Ramos (cell line): ENCODE data around the gene ATP5F1A.
"Not testable (repeated sequence)": the region's sequence is repeated elsewhere in the genome, so short reads cannot be mapped to it uniquely, and the experiment has no call there.

ENCODE experiments used
- in situ Hi-C: fragments of 300-500 bp; cut with MboI; formaldehyde crosslinking; loops from one replicate; pipeline ENCODE4 v1.14.3; 2022; ENCODE audit warnings: low sequenced_read_pairs; ENCODE audit not compliant: unreplicated experiment

ATP5F1A gene

DNA sequence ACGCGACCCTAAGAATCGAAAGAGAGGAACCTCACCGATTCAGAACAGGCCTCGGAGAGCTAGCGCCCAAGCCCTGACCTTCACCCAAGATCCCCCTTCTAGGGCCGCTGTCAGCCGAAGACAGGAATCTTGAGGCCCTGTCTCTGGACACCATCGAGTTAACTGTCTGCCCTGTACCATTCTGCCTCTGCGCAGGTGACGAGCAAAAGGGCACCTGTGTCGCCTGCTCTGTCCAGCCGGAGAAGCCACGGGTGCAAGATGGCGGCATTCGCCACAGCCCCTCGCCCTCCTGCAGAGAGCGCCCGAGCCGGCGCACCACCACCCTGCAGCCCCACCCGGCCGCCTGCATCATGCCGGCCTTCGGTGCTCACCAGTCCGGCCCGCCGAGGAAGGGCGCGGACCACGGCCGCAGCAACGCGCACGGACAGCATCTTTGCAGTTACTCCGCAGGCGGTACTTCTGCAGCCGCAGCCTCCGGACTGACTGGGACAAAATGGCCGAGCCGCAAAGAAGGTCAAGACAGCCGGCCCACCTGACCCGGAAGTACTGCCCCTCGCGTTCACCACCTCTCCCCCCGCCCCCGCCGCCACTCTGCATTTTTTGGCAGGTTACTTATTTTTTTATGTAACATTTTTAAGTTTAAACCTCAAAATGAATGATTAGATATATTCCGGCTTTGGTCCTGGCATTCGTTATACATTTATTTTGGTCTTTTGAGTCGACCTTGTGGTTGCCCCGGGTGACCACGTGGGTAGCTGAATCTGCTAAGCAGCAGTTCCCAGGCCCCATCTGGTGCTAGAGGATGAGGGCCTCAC is at the start of gene ATP5F1A:
TSS of gene ATP5F1A (minus strand) at position 496 of the 815 bp plus-strand sequence. CDS start at position 431, 65 bp downstream.
- in situ Hi-C loops = no loop called here

DNA sequence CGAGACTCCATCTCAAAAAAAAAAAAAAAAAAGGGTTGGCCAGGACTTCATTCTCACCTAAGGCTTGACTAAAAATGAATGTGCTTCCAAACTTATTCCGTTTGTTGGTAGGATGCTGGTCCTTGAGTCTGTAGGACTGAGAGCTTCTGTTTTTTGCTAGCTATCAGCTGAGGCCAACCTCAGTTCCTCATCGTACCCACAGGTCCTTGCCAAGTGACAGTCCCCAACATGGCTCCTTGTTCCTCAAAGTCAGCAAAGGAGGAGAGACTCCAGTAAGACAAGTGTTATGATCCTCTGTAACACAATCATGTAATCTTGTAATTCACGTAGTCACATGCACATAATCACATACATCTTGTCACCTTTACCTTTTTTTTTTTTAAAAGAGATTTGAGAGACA is 43.1 kb upstream of the ATP5F1A start:
- in situ Hi-C loops = loop anchor here (10.0 kb wide), 1 partner anchor 344 kb away; no protein-coding TSS in a partner anchor

DNA sequence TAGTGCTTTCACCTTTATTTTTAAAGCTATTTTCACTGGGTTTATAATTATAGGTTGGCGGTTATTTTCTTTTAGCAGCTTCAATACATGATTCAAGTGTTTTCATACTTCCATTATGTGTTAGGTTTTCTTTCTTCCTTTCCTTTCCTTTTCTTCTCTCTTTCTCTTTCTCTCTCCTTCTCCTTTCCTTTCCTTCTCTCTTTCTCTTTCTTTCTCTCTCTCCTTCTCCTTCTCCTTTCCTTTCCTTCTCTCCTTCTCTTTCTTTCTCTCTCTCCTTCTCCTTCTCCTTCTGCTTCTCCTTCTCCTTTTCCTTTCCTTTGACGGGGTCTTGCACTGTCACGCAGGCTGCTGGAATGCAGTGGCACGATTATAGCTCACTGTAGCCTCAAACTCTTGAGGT is 42.1 kb upstream of the ATP5F1A start:
- in situ Hi-C loops = loop anchor here (10.0 kb wide), 1 partner anchor 345 kb away; no protein-coding TSS in a partner anchor

DNA sequence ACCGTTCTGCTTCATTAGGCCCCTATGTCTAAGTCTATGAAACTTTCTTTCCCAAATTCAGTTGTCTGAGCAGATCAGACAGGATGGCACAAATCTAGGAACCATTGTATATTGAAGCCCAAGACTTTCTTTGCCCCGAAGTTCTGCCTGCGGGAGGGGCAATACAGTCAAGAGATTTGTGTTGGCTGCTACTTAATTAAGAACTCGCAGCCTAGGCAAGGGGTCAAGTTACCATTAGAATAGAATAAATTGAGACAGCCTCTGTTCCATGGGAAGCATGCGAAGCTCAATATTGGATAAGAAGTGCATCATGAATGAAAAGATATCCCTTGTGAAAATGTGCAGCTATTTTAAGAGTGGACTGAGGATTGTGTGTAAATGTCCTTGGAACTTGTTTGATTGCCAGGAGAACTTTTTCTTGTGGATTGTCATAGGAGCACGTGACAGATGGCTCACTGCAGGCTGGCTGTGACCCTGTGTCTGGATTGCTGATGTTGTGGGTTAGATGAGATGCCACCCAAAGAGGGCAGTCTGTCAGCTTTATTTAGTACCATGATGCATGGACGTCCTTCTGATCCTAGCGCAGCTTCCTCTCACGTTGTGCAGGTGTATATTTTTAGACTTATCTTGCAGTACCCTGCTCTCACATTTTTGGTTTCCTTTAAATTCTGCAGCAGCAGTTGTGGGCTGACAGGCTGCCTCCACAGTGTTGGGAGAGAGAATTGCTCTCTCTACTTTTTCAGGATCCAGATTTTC is 37.0 kb upstream of the ATP5F1A start:
- in situ Hi-C loops = no loop called here

DNA sequence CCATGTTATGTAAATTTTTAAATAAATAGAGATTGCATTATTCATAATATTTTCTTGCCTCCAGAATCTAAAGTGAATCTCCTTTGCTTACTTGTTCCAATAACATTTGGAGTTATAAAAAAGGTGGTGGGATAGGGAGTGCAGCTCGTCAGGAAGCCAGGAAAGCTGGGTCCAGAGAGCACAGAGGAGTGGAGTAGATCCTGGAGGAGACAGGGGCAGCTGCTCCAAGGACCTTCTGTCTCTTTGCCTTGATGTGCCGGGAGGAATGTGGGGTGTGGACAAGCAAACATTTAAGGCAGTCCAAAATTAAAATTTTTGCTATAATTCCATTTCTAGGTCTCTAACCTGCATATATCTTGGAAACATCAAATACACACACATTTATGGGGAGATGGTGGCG is 35.4 kb upstream of the ATP5F1A start:
- in situ Hi-C loops = no loop called here

DNA sequence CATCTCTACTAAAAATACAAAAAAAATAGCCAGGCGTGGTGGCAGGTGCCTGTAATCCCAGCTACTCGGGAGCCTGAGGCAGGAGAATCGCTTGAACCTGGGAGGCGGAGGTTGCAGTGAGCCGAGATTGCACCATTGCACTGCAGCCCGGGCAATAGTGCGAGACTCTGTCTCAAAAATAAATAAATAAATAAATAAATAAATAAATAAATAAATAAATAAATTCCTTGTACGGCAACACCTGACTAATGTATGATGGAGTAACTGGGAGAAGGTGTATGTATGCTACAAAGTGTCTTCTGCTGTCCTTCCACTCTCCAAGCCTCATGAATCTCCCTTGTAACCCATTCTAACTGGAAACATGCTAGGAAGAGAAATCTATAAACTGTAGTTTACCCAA is 32.5 kb upstream of the ATP5F1A start:
- in situ Hi-C loops = not testable (repeated sequence)

DNA sequence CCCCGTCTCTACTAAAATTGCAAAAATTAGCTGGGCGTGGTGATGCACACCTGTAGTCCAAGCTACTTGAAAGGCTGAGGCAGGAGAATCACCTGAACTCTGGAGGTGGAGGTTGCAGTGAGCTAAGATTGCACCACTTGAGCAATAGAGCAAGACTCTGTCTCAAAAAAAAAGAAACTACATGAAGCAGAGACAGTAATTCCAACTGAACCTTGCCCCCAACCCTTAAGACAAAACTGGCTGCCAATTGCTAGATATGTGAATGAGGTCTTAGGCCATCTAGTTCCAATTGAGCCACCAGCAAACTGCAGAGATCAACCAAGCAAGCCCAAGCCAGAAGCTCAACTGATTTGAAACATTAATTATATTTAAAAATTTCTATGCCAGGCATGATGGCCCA is 32.0 kb upstream of the ATP5F1A start:
- in situ Hi-C loops = no loop called here

DNA sequence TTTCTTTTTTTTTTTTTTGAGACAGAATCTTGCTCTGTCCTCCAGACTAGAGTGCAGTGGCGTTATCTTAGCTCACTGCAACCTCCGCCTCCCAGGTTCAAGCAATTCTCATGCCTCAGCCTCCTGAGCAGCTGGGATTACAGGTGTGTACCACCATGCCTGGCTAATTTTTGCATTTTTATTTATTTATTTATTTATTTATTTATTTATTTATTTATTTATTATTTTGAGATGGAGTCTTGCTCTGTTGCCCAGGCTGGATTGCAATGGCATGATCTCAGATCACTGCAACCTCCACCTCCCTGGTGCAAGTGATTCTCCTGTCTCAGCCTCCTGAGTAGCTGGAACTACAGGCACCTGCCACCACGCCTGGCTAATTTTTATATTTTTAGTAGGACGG is 28.5 kb upstream of the ATP5F1A start:
- in situ Hi-C loops = not testable (repeated sequence)

DNA sequence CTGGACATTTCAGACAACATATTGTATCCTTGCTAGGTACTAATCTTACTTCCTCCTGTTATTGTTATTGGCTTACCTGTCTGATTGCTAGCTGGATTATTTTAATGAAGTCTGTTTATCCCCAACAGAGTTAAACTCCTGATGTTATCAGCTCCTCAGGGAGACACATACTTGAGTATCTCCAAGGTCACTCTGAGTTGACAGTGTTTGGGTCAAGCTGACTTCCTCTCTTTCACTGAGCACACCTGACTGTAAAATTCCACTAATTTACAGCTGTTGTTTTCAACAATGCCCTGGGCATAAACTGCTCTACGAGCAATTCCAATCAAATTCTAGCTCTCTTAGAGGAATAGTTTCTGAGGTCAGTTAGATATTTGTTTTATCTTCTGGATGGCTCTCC is 15.7 kb upstream of the ATP5F1A start:
- in situ Hi-C loops = no loop called here

DNA sequence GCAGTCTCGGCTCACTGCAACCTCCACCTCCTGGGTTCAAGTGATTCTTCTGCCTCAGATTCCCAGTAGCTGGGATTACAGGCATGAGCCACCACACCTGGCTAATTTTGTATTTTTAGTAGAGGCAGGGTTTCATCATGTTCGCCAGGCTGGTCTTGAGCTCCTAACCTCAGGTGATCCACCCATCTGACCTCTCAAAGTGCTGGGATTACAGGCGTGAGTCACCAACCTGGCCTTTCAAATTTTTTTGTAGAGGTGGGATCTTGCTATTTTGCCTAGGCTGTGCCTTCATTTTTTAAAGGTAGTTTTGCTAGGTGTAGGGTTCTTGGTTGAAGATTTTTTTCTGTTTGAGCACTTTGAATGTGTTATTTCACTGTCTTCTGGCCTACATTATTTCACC is 12.3 kb upstream of the ATP5F1A start:
- in situ Hi-C loops = no loop called here

DNA sequence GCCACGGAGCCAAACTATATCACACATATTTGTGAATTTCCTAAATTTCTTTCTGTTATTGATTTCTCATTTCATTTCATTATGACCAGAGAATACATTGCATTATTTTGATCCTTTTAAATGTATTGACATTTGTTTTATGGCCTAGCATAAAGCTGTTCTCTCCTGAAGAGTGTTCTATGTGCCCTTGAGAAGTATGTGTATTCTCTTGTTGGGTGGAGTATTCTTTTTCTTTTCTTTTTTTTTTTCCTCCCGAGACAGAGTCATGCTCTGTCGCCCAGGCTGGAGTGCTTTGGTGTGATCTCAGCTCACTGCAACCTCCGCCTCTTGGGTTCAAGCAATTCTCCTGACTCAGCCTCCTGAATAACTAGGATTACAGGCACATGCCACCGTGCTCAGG is 11.3 kb upstream of the ATP5F1A start:
- in situ Hi-C loops = no loop called here

DNA sequence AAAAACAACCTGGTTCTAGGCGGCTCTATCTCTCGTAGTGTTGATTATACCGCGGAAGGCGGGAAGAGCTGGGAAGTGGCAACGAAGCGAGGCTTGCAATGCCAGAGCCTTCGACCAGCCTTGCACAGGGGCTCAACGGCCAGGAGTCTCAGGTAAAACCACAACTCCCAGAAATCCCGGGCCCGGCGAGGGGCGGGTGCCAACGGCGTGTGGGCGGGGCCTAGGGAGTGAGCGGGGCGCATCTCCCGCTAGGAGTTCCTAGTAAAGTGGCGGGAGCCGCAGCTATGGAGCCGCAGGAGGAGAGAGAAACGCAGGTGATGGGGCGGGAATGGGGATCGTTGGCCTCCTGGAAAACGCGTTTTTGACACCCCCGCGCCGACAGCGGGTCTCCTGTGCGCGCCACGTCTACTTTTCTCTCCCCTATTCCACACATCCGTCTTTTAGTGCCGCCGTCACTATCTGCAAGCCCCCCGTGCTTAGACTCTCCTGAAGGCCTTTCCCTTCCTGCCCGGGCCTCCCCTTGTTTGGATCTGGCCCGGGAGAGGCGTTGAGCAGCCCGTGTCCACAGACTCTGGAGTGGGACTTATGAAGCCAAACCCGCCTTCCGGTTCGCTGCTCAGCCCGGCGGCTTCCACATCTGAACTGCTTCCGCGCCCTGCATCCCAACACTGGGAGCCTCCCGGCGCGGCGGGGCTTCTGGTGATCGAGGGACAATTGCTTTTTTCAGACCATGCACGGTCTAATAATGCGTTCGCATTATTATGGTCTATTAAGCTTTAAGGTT is 6.2 kb upstream of the ATP5F1A start, which contains the start of gene HAUS1:
TSS of gene HAUS1 (plus strand) at position 258 of the 784 bp plus-strand sequence. CDS start at position 285, 27 bp downstream.
- in situ Hi-C loops = no loop called here

DNA sequence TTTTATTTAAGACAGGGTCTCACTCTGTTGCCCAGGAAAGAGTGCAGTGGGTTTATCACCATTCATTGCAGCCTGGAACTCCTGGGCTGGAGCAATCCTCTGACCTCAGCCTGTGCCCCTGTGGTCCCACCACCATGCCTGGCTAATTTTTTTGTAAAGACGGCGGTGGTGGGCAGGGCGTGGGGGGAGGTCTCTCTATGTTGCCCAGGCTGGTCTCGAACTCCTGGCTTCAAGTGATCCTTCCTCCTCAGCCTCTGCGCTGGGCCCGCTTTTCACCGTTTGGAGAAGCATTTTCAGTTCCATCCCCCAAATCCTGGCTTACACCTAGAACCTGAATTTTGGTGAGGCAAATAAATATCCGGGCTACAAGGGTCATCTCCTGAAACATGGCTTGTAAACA is 1.4 kb upstream of the ATP5F1A start:
- in situ Hi-C loops = no loop called here

DNA sequence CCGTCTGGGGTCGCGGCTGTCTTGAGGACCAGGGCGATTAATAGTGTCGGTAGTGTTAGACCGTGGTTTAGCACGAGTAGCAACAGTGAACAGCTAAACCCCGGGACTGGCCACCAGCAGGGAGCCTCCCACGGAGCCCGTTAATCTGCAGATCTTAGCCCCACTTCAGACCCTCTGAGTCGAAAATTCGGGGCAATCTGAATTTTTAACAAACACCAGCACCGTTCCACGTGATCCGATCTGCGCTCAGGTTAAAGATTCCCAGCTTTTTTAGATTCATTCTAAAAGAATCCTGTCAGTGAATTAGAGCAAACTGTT is 479 bp upstream of the ATP5F1A start:
- in situ Hi-C loops = no loop called here

DNA sequence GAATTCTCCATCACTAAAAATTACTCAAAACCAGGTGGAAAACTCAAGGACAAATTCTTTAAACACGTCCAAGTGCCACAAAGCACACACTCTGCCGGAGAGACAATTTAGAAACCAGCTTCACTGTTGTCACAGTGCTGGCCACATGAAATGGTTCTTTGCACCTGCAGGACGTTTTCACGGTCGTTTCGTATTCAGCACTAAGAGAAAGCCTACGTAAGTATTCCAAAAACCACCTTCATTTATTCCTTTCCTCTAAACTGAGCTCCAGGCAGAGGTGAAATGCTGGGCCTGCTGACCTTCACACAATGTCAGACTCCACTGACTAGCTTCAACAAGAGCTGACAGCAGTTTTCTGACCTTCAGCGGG is 680 bp downstream of the ATP5F1A start:
- in situ Hi-C loops = no loop called here

DNA sequence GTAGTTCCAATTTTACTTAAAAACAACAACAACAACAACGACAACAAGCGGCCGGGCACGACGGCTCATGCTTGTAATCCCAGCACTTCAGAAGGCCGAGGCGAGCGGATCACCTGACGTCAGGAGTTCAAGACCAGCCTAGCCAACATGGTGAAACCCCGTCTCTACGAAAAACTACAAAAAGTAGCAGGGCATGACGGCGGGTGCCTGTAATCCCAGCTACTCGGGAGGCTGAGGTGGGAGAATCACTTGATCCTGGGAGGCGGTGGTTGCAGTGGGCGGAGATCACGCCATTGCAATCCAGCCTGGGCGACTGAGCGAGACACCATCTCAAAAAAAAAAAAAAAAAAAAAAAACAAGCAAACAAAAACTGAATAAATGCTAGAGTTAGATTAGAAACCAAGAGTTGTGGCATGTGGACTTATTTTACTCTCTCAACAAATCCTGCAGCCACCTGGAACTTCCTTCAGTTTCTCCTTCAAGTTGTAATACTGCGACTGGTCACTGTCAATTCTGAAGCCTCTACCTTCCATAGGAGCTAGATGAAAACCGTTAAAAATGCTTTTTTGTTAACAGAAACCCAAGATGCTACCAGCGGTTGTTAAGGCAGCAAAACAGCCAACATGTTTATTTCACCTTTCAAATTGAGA is 1.3 kb downstream of the ATP5F1A start:
- in situ Hi-C loops = no loop called here

DNA sequence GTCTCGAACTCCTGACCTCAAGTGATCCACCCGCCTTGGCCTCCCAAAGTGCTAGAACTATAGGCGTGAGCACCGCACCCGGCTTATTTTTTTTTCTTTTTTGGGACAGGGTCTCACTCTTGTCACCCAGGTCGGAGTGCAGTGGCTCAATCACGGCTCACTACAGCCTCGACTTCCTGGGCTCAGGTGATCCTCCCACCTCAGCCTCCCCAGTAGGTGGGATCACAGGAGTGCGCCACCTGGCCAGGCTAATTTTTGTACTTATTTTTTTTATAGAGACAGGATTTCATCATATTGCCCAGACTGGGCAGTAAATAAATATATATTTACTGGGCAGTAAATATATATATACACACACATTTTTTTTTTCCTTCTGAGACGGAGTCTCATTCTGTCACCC is 2.6 kb downstream of the ATP5F1A start:
- in situ Hi-C loops = no loop called here

DNA sequence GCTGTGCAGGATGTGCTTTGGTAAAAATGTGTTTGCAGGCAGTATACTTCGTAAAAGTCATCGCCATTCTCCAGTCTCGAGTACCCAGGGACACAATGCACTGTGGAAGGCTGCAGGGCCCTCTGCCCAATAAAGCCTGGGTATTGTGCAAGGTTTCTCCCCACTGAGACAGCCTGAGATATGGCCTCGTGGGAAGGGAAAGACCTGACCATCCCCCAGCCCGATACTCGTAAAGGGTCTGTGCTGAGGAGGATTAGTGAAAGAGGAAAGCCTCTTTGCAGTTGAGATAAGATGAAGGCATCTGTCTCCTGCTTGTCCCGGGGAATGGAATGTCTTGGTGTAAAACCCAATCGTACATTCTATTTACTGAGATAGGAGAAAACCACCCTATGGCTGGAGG is 9.6 kb downstream of the ATP5F1A start:
- in situ Hi-C loops = not testable (repeated sequence)

DNA sequence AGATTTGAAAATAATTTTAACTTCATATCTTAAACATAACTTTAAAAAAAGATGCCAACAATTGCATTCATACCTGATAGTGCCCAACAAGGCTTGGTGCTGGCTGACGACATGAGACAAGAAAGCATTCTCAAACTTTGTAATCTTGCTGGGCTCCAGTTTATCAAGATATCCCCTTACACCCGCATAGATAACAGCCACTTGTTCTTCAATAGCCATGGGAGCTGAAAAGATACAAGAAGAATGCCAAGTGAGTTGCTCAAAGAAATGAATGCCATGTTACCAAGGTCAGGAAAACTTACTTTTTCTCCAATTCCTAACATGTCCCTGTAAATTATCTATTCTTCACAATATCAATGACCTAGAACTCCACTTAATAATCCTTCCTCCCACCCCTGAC is 13.7 kb downstream of the ATP5F1A start:
- in situ Hi-C loops = no loop called here

DNA sequence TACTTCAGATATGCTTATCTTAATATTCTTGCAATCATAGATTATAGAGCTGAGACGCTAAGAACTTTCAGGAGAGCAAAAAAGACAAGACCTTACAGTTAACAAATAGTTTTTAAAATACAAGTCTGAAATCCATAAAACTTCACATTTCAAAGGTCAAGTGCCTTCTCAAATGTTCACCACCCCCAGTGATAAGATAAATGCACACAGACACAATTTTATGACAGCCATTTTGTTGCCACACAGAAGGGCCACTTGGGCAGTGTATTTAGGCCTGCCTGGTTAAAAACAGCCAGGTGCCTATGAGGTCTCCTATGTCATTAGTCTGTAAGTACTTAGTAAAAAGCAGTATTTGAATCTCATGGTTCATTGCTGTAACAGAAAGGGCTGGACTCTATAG is 17.9 kb downstream of the ATP5F1A start:
- in situ Hi-C loops = no loop called here
